Measurements from ENCODE around the gene VDAC2. TPM values are rescaled to one million over a fixed set of nuclear protein-coding genes. Genes with fewer than 3 reads are reported as not detected.

The VDAC2 gene
- total and polyA plus RNA-seq, 10 of the 15 experiments (the other 5 are each of a cell fraction or from before 2014, with no cell fraction given): 73.4 to 294 (median 146) TPM

DNA sequence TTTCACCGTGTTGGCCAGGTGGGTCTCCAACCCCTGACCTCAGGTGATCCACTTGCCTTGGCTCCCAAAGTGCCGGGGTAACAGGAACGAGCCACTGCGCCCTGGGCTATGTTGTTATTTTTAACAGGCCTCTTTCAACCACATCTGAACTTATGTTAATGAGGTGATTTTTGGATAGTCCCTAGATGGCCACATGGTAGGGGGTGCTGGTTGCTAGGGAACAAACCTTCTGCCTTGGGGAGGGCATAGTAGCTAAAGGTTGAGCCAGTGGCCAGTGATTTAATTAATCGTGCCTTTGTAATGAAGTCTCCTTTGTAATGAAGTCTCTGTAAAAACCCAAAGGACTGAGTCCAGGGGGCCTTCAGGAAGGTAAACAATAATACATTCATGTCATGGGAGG is 16.1 kb downstream of the VDAC2 start:
- Histone ChIP-seq H3K4me3 (no peak overlapping the region), H3K4me1 (ENCODE audit: control insufficient read depth, insufficient read depth, low read length) (peaks cover 3% of the 10 kb centered on the region), H2AFZ (ENCODE audit: control insufficient read depth, low read depth, low read length) (no peak overlapping the region), H3K27ac (ENCODE audit: control insufficient read depth, insufficient read depth) (no peak overlapping the region), H3K27me3 (replicated peaks in 1 of 2; ENCODE audit: control insufficient read depth in 2 of 2, insufficient read depth in 2 of 2, low read length in 1 of 2) (no peaks in the 10 kb centered on the region), H3K36me3 (ENCODE audit: control insufficient read depth in 2 of 2, insufficient read depth in 2 of 2, low read length in 1 of 2) (peaks cover 11 to 41% of the 10 kb centered on the region in 2 experiments), H3K9ac (ENCODE audit: control insufficient read depth, insufficient read depth, low read length) (no peak overlapping the region), H3K79me2 (ENCODE audit: control insufficient read depth, insufficient read depth, low read length) (peaks cover 32% of the 10 kb centered on the region), H3K4me2 (ENCODE audit: control insufficient read depth, insufficient read depth) (peak overlapping the region; percentile 19; the same call in 1 of the 2 replicates), H4K20me1 (ENCODE audit: control insufficient read depth, insufficient read depth) (peaks cover 2% of the 10 kb centered on the region; the same call in 1 of the 2 replicates), H3K9me3 (replicated peaks; ENCODE audit: control insufficient read depth, insufficient read depth, low read length) (no peaks in the 10 kb centered on the region)
- intact Hi-C loops (cut with micrococcal nuclease; ENCODE audit: unreplicated experiment): no loop called here
- WGBS (ENCODE audit: insufficient coverage, insufficient replicate concordance, low lambda C conversion rate, missing lambda C conversion rate): 30% methylated on average over 5 of the region's 5 CpGs
- in situ Hi-C loops (cut with MboI): no loop called here
- ChIA-PET CTCF (interaction anchor here (0.6 to 14.5 kb wide), 7 partner anchors 9 to 1058 kb away, joined by 3 to 207 read pairs (median 29); partner anchors contain the start of genes COMTD1 and VDAC2), RAD21 (ENCODE audit: unreplicated experiment) (interaction anchor here (0.6 to 1.2 kb wide), 2 partner anchors 16 to 41 kb away, joined by 3 read pairs; partner anchors contain the start of gene VDAC2), POLR2A (interaction anchor here (1.1 to 2.5 kb wide), 2 partner anchors 10 to 16 kb away, joined by 4 to 15 read pairs; partner anchors contain the start of gene VDAC2), SMC1A (ENCODE audit: uncharacterized antibody, unreplicated experiment) (interaction anchor here (0.8 to 2.2 kb wide), 6 partner anchors 8 to 112 kb away, joined by 3 to 8 read pairs (median 4); partner anchors contain the start of gene COMTD1)
- DNase-seq (ENCODE audit: low read depth, low spot score) (no peak), FAIRE-seq (no peak), ATAC-seq (peak; percentile 47)
- no TSS peak for BruUV-seq (replicated peaks)
- TF ChIP-seq, protein P1, sequence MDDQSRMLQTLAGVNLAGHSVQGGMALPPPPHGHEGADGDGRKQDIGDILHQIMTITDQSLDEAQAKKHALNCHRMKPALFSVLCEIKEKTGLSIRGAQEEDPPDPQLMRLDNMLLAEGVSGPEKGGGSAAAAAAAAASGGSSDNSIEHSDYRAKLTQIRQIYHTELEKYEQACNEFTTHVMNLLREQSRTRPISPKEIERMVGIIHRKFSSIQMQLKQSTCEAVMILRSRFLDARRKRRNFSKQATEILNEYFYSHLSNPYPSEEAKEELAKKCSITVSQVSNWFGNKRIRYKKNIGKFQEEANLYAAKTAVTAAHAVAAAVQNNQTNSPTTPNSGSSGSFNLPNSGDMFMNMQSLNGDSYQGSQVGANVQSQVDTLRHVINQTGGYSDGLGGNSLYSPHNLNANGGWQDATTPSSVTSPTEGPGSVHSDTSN (IDR thresholded peaks at IDR 0.05; ENCODE audit: insufficient replicate concordance, low read depth, low read length): no peak
- TF ChIP-seq ZNF274 (IDR thresholded peaks at IDR 0.05; ENCODE audit: insufficient read depth, insufficient read length): no peak
- no peak for TF ChIP-seq STAT1 (conservative IDR thresholded peaks at IDR 0.05)
- no peak for TF ChIP-seq SMAD5 (IDR thresholded peaks at IDR 0.05; ENCODE audit: low read depth)
- TF ChIP-seq, protein P2, sequence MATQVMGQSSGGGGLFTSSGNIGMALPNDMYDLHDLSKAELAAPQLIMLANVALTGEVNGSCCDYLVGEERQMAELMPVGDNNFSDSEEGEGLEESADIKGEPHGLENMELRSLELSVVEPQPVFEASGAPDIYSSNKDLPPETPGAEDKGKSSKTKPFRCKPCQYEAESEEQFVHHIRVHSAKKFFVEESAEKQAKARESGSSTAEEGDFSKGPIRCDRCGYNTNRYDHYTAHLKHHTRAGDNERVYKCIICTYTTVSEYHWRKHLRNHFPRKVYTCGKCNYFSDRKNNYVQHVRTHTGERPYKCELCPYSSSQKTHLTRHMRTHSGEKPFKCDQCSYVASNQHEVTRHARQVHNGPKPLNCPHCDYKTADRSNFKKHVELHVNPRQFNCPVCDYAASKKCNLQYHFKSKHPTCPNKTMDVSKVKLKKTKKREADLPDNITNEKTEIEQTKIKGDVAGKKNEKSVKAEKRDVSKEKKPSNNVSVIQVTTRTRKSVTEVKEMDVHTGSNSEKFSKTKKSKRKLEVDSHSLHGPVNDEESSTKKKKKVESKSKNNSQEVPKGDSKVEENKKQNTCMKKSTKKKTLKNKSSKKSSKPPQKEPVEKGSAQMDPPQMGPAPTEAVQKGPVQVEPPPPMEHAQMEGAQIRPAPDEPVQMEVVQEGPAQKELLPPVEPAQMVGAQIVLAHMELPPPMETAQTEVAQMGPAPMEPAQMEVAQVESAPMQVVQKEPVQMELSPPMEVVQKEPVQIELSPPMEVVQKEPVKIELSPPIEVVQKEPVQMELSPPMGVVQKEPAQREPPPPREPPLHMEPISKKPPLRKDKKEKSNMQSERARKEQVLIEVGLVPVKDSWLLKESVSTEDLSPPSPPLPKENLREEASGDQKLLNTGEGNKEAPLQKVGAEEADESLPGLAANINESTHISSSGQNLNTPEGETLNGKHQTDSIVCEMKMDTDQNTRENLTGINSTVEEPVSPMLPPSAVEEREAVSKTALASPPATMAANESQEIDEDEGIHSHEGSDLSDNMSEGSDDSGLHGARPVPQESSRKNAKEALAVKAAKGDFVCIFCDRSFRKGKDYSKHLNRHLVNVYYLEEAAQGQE (IDR thresholded peaks at IDR 0.05; ENCODE audit: low read depth, low read length): no peak
- TF ChIP-seq, protein P3, sequence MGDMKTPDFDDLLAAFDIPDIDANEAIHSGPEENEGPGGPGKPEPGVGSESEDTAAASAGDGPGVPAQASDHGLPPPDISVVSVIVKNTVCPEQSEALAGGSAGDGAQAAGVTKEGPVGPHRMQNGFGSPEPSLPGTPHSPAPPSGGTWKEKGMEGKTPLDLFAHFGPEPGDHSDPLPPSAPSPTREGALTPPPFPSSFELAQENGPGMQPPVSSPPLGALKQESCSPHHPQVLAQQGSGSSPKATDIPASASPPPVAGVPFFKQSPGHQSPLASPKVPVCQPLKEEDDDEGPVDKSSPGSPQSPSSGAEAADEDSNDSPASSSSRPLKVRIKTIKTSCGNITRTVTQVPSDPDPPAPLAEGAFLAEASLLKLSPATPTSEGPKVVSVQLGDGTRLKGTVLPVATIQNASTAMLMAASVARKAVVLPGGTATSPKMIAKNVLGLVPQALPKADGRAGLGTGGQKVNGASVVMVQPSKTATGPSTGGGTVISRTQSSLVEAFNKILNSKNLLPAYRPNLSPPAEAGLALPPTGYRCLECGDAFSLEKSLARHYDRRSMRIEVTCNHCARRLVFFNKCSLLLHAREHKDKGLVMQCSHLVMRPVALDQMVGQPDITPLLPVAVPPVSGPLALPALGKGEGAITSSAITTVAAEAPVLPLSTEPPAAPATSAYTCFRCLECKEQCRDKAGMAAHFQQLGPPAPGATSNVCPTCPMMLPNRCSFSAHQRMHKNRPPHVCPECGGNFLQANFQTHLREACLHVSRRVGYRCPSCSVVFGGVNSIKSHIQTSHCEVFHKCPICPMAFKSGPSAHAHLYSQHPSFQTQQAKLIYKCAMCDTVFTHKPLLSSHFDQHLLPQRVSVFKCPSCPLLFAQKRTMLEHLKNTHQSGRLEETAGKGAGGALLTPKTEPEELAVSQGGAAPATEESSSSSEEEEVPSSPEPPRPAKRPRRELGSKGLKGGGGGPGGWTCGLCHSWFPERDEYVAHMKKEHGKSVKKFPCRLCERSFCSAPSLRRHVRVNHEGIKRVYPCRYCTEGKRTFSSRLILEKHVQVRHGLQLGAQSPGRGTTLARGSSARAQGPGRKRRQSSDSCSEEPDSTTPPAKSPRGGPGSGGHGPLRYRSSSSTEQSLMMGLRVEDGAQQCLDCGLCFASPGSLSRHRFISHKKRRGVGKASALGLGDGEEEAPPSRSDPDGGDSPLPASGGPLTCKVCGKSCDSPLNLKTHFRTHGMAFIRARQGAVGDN (IDR thresholded peaks at IDR 0.05): no peak
- no peak for TF ChIP-seq SRF (IDR thresholded peaks at IDR 0.05; ENCODE audit: low read depth in 2 of 2, low read length in 2 of 2)
- no peak for TF ChIP-seq IKZF2 (IDR thresholded peaks at IDR 0.05)
- TF ChIP-seq, protein P4, sequence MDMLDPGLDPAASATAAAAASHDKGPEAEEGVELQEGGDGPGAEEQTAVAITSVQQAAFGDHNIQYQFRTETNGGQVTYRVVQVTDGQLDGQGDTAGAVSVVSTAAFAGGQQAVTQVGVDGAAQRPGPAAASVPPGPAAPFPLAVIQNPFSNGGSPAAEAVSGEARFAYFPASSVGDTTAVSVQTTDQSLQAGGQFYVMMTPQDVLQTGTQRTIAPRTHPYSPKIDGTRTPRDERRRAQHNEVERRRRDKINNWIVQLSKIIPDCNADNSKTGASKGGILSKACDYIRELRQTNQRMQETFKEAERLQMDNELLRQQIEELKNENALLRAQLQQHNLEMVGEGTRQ (IDR thresholded peaks at IDR 0.05; ENCODE audit: borderline replicate concordance, low read depth, low read length): no peak
- 0 out of 2 replicates have a peak, but pooled peaks have one; percentile 10 for TF ChIP-seq RUNX3 (IDR thresholded peaks at IDR 0.05; ENCODE audit: low read length)
- peak; percentile 39; the same call in 1 of the 3 replicates for TF ChIP-seq POU2F2 (IDR thresholded peaks at IDR 0.05; ENCODE audit: borderline replicate concordance, low read depth, low read length)
- no peak for TF ChIP-seq MTA3 (IDR thresholded peaks at IDR 0.05; ENCODE audit: borderline replicate concordance, low read length)
